GM21367 (cell line): ENCODE data around the gene PPEF1.
"Not testable (repeated sequence)": the region's sequence is repeated elsewhere in the genome, so short reads cannot be mapped to it uniquely, and the experiment has no call there.

Experiments
- ATAC-seq: cut with Tn5 transposase; IDR thresholded peaks from one replicate; pipeline ENCODE4 v1.9.1; 2021; ENCODE audit not compliant: unreplicated experiment

Gene PPEF1

DNA sequence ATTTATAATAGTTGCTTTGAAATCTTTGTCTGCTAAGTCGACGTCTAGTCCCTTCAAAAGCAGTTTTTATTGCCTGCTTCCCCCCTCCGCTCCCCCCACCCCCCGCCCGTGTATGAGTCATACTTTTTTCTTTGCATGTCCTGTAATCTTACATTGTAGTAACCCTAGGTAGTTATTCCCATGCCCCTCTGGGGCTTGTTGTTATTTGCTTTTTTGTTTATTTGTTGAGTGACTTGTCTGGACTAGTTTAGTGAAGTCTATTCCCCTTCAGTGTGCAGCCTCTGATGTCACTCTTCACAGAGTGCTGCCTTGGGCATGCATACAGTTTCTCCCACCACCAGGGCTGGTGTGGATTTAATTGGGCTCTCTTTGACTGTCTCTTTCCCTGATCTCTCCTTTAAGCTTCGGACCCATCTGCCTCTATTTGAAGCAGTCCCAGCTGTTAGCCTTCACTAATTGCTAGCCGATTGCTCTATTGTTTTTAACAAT is 86.2 kb downstream of the PPEF1 start:
- no peak for ATAC-seq

DNA sequence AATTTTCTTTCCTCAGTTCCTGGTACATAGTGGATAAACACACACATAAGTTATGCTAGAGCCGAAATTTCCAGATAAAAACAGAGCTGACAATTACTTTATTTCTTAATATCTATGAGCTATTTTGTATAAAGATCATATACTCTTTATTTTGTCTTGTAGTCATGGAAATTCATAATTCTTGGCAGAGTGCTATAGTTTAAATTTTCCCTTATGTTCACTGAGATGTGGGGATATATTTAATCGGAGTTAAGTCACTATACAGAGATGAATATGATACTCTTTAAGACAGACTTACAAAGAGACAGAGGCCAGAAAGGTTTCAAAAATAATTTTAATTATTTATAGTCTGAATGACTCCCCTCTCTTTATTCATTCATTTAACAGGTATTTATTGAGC is 89.7 kb downstream of the PPEF1 start:
- ATAC-seq, result no peak

DNA sequence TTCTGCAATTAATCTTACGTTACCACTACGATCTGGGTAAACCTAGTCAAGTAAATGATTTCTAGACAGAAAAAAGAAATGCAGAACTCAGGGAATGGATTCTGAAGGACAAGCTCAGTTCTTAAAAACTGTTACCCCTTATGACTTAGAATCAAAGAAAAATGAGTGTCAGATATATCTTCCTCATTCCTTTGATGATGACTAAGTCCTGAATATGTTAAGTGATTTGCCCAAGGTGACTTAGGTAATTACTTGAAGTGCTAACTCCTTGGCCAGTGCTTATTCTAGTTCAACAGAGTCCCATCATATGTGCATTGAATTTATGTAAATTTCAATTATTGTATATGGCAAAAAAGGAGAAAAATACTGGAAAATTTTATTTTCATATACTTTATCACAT is 92.5 kb downstream of the PPEF1 start:
- no peak for ATAC-seq

DNA sequence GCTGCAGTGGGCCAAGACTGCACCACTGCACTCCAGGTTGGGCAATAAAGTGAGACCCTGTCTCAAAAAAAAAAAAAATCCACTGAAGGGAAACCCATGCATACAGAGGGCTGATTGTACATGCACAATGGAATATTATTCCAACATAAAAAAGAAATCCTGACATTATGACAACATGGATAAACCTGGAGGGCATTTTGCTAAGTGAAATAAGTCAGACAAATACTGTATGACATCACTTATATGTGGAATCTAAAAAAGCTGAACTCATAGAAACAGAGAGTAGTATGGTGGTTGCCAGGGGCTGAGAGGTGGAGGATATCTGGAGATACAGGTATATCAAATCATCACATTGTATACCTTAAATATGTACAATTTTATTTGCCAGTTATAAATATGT is 102.2 kb downstream of the PPEF1 start:
- ATAC-seq, result no peak

DNA sequence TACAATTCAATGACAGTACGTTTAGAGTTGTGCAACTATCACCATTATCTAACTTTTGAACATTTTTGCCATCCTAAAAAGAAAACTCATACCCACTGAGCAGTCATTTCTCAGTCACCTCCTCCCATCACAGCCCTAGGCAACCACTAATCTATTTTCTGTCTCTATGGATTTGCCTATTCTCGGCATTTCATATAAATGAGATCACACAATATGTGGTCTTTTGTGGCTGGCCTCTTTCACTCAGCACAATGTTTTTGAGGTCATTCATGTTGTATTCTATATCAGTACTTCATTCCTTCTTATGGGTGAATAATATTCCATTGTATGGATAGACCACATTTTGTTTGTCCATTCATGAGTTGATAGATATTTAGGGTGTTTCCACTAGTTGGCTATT is 103.0 kb downstream of the PPEF1 start:
- ATAC-seq, result no peak

DNA sequence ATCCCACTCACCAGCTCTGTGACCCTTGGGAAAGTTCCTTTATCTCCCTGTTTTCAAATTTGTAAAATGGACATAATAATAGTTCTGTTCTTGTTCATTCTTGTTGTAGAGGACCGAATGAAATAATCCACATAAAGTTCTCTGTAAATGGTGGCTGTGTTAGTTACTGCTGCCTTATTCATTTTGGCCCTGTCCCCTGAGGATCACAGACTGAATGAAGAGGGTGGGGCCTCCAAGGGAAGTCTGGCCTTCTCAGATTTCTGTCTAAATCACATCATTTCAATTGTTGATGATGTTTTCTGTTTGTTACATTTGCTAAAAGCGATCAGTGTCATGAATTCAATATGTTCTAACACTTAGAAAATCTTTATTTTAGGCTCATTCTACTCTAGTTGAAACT is 117.9 kb downstream of the PPEF1 start:
- ATAC-seq, result no peak

DNA sequence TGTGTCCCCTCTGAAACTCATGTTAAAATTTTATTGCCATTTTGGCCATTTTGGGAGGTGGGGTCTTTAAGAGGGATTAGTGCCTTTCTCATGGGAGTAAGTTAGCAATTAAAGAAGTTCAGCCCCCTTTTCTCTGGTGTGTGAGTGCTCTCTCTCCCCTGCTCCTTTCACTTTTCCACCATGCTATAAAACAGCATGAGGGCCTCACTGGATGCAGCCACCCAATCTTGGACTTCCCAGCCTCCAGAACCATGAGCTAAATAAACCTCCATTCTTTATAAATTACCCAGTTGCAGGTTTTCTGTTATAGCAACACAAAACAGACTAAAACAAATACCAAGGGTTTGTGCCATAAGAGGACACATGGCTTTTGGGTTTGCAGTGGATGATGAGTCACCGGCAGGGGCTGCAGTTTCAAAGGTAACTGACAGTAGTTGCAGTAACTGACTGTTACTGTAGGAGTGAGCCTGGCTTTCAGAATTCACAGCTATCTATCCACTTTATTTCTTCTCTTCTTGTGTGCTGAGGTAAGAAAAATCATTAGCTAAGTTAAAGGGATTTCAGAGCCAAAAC is 121.5 kb downstream of the PPEF1 start:
- no peak for ATAC-seq

DNA sequence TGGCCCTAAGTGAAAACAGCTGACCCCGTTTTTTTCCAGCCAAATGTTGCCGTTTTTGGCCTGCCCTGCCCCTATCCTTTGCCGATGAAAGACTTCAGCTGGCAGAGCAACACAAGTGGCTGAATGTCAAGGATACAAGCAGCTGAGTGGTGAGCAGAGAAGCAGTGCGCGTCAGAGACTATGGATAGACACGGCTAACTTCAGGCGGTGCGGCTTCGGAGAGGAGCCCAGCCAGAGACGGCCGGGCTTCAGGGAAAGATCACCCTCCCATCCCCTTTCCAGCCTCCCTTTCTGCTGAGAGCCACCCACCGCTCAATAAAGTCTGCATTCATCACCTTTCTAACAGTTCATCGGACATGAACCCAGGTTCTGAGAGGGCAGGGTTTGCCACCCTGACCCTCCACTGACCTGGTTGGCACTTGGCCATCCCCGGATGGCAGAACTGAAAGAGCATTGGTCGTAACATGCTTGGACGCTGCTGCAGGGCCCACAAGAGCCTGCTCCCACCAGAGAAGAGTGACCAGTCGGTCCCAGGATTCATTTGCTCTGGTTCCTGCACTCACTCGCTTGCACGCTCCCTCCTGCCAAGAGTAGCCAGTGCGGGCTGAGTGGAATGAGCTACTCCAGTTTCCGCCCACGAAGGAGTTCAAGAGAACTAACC is 125.8 kb downstream of the PPEF1 start:
- no peak for ATAC-seq

DNA sequence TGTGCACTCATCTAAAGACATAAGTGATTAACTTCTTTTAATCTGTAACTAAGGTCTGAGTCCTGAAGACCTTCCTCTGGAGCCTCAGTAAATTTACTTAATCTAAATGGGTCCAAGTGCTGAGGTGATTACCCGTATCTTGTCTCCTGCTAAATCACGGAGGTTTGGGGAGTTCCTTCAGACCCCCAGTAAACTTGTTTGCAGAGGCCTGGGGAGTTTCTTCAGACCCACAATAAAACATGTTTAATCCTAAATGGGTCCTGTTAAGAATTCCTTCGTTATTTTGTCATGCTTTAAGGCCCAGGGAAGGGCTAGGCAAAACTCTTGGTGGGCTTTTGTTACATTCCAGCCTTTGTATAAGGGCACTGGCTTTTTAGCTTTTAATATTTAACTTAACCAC is 140.5 kb downstream of the PPEF1 start:
- ATAC-seq, result not testable (repeated sequence)

DNA sequence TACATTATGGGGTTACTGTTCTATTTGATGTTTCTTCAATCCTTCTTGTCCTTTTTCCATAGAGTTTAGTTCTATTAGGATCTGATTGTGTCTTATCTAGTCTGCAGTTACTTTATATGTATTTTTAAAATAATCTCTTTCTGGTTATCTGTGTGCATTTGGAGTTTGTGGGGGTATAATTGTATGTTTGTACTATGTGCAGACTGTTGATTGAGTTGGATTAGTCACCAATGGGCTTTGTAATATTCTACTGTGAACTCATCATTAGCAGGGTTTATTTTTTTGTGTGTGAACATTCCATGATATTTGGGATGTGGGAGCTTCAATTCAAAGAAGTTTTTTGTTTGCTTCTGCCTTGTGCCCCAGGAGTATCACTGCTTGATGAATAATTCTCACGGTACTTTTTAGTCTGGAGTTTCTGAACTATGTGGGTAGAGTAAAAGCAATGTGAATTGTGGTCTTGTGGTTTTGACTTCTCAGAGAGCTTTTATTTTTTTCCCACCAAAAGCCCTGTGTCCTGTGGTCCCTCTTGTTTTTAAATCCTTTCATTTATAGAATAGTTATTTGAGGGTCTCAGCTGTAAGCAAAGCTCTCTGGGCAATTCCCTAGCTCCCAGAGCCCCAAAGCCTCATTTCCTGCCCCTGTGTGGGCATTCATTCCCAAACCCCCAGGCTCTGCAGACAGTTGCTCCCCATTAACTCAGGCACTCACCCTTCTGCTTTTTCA is 148.6 kb downstream of the PPEF1 start:
- ATAC-seq, result peak; percentile 85

DNA sequence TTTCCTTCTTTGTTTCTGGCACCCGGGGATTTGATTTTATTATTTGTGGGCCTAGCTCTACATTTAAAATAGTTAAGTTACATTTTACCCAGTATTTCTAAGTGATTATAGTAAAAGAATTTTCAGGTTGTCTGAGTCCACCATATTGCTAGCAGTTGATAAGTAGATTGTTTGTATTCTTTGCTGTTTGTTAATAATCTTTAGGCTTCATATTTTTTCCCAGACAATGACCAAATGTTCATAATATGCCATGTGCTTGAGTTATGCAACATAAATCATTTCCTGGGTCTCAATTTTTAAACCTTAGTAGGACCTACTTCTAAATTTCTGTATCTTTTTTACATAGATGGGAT is 149.2 kb downstream of the PPEF1 start:
- ATAC-seq, result no peak

DNA sequence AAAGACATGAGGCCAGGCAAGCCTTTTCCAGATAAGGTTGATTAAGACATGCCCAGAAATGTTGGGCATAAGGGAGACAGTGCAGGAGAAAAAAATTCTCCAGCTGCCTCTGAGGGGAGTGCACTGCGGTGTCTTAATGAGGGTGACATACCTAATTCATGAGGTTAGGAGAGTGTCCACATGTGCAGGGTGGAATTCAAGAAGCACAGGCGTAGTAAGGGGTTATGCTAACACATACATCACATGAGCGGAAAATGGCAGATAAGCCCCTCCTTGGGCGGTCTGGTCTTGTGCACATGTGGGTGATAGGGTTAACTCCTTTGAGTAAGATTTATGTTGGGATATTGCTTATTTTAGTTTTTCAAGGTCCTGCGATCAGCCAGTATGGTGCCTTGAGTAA is 154.1 kb downstream of the PPEF1 start:
- ATAC-seq, result no peak

DNA sequence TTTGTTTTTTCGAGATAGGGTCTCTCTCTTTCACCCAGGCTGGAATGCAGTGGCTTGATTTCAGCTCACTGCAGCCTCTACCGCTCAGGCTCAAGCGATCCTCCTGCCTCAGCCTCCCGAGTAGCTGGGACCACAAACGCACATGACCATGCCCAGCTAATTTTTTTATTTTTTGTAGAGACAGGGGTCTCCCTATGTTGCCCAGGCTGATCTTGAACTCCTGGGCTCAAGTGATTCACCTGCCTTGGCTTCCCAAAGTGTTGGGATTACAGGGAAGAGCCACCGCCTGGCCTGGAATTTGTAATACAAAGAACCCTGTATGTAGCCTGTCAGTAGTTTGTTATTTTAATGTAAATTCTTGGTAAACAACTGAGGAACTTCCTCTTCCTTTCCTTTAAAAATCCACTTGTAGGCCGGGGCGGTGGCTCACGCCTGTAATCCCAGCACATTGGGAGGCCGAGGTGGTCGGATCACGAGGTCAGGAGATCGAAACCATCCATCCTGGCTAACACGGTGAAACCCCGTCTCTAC is 157.0 kb downstream of the PPEF1 start:
- ATAC-seq, result no peak

DNA sequence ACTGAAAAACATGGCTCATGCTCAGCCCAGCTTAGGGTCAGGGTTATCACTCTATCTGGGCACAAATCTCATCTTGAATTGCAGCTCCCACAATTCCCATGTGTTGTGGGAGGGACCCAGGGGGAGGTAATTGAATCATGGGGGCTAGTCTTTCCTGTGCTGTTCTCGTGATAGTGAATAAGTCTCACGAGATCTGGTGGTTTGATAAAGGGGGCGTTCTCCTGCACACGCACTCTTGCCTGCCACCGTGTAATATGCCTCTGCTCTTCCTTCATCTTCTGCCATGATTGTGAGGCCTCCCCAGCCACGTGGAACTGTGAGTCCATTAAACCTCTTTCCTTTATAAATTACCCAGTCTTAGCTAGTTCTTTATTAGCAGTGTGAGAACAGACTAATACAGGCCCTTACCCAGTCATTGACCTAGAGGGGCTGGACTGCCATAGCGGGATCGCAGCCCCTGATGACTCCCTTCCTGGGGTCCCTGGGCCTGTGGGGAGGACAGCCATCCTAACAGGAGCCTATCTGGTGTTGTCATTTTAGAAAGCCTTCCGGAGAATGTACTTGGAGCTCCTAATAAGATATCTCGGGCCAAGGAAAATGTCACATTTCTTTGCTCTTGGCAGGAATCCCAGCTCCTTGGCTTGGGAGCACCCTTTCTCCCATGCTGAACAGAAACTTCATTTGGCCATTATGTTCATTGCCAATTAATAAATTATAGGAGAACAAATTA is 163.9 kb downstream of the PPEF1 start:
- no peak for ATAC-seq

DNA sequence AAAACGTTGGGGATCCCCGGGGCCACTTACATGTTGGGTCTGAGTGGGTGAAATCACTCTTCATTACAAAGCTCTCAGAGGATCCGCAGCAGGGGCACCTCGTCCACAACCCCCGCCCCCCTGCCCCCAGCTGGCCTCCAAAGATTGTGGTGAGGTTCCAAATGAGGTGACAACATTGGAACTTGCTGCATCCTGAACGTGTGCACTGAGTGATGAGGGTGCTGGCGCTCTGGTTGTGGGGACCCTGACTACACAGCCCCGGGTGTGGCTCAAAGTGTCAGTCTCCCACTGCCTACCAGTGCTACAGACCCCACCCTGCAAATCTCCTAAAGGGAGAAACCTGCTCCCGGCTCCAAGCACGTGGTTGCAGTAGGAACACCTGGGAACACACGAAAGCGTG is 164.5 kb downstream of the PPEF1 start:
- ATAC-seq, result no peak

DNA sequence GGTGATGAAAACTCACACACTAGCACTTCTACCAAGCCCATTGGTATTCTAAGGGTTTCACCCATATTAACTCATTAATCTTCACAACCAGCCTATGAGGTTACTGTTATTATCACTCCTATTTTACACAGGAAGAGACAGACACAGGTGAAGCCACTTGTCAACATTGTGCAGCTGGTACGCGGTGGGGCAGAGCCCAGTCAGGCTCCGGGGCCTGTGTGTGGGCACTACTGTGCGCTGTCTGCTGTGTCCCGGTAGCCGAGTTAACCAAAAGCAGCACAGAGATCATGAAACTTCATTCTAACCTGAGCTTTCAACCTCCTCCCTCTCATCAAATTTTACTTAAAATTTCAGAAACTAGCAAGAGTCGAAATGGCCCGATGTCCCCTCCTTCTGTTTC is 165.2 kb downstream of the PPEF1 start:
- ATAC-seq, result no peak

DNA sequence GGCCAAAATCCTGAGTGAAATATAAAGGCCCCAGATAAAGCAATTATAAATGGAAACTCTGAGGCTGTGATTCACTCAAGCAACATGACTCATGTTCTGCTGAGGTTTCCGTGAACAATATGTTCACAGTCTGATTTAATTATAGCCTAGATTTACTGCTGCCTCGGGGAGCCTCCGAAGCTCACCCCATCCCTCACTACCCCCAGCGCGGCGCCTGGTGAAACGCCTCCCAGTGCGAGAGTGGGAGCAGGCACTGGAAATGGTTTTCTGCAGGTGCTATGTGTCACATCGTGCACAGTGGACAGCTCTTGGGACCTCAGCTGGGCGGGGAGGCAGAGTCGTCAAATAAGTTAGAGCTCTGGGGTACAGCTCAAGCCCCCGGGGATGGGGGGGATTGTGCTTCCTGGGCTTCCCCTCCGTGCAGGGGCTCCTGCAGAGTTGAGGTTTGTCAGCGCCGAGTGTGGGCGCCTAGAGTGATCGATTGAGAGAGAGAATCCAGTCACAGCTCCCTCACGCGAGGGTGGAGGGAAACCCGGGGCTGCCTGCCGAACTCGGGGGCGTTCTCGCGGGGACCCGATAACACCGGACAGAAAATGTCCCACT is 165.8 kb downstream of the PPEF1 start:
- ATAC-seq, result no peak

DNA sequence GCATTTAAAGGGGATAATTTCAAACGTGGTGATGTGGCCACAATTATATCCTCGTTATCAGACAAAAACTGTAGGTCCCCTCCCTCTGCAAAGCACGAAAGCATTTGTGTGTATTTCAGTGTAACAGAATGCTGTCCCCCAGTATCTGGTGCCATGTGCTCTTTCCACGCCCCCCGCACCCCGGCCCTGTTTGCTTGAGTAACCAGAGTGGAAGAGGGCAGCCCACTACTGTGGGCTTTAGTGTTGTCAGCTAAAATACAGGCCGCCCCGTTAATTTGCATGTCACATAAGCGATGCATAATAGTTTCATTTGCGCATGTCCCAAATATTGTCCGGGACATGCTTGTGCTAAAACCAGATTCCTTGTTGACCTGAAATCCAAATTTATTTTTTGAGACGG is 166.4 kb downstream of the PPEF1 start:
- no peak for ATAC-seq

DNA sequence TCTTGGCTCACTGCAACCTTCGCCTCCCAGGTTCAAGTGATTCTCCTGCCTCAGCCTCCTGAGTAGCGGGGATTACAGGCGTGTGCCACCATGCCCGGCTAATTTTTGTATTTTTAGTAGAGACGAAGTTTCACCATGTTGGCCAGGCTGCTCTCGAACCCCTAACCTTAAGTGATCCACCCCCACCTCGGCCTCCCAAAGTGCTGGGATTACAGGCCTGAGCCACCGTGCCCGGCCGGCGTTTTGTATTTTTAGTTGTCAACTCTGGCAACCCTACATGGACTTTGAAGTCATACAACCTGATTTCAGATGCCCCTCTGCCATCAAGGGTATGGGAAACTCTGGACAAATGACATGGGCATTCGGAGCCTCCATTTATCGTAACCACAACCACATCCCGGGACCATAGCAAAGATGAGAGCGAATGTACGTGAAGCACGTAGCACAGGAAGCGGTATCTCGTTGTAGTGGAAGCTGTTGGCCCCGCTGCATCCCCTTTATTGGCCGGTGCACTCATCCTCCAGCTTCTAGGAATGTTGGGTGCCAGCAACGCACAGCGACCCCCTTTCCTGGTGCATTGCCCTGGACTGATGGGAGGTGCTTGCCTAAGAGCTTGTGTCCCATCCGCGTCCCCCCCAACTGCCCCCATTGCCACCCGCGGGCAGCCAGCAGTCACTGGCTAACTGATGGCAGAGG is 167.3 kb downstream of the PPEF1 start:
- no peak for ATAC-seq

DNA sequence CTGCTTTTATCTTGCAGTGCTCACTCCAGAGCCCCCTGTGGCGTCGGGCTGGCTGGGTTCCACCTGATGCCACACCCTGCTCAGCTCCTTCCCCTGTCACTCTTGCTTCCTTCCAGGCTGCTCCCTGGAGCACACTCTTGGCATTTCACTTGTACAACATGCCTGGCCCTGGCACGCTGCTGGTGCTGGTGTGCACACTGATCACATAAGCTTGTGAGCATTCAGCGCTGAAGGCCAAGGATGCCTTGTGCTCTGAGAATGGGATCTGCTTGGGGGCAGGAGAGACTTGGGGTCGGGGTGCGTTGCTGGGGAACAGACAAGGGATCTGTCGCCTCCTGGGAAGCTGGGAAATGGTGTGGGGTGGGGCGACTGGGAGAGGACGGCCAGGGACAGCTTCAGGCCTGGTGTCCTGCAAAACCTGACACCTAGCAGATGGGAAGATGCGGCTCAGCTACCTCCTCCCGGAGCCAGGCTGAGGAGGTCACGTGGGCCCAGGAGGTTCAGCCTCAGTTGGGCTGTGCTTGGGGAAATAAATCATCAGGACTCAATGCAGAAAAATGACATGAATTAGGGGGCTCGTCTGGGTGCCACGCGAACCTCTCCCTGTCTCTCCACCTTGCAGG is 167.9 kb downstream of the PPEF1 start:
- no peak for ATAC-seq
